AG04449 (cell line): Measurements from ENCODE around the gene NTPCR.

Experiments
- CTCF ChIA-PET: fragments of 350-600 bp; formaldehyde crosslinking; extraction: SDS; loops from one replicate; lab custom pipeline; 2021; ENCODE audit warnings: antibody characterized with exemption; lab: Yijun Ruan, JAX
- POLR2A ChIA-PET: fragments of 400-600, 350-600 bp; formaldehyde crosslinking; extraction: SDS; loops from one replicate; lab custom pipeline; 2020; ENCODE audit warnings: antibody characterized with exemption, inconsistent platforms; lab: Yijun Ruan, JAX
- DNase-seq: peaks from one replicate; pipeline ENCODE4 v3.0.0-alpha.2; 2010; ENCODE audit warnings: low read depth, low spot score
- H3K4me3 ChIP-seq: 2 replicates; pipeline ENCODE4 v1.5.1; 2011; ENCODE audit warnings: low read depth, mild to moderate bottlenecking, control low read depth, low read length
- CTCF ChIP-seq: IDR thresholded peaks from one replicate; pipeline ENCODE4 v1.5.1; 2011; ENCODE audit warnings: mild to moderate bottlenecking, moderate library complexity, low read length, control low read depth, inconsistent platforms; ENCODE audit not compliant: insufficient read depth; ENCODE audit errors: missing control alignments

NTPCR gene

GRCh38 chr1:233019083-233019482 lies 68.7 kb downstream of the NTPCR start:
- no peak for TF ChIP-seq CTCF
- no peak overlapping the region for H3K4me3 ChIP-seq
- no peak for DNase-seq
- CTCF ChIA-PET = no interaction called here
- POLR2A ChIA-PET = no interaction called here

- DNase-seq = no peak
- TF ChIP-seq CTCF = no peak
- ChIA-PET POLR2A (no interaction called here), CTCF (no interaction called here)
- H3K4me3 ChIP-seq = no peak overlapping the region
These were observed 69.4 kb downstream of the NTPCR start for GRCh38 chr1:233019778-233020325.

GRCh38 chr1:233020426-233020825 lies 70.0 kb downstream of the NTPCR start:
- ChIA-PET POLR2A (no interaction called here), CTCF (no interaction called here)
- TF ChIP-seq CTCF = no peak
- DNase-seq = no peak
- H3K4me3 ChIP-seq = no peak overlapping the region

- ChIA-PET CTCF (no interaction called here), POLR2A (no interaction called here)
- H3K4me3 ChIP-seq = no peak overlapping the region
- DNase-seq = no peak
- TF ChIP-seq CTCF = no peak
These were observed 71.8 kb downstream of the NTPCR start for GRCh38 chr1:233022246-233022645.

- ChIA-PET CTCF (interaction anchor here (0.7 to 1.6 kb wide), 5 partner anchors 11 to 389 kb away, joined by 3 to 6 read pairs (median 5); no protein-coding TSS in a partner anchor), POLR2A (no interaction called here)
- no peak for DNase-seq
- H3K4me3 ChIP-seq = no peak overlapping the region
- TF ChIP-seq CTCF = no peak
These were observed 73.8 kb downstream of the NTPCR start for GRCh38 chr1:233024199-233024598.

- DNase-seq = no peak
- H3K4me3 ChIP-seq = no peak overlapping the region
- peak; percentile 71 for TF ChIP-seq CTCF
- POLR2A ChIA-PET = no interaction called here
- CTCF ChIA-PET = interaction anchor here (1.1 to 1.6 kb wide), 5 partner anchors 10 to 390 kb away, joined by 3 to 6 read pairs (median 6); no protein-coding TSS in a partner anchor
These were observed 74.7 kb downstream of the NTPCR start for GRCh38 chr1:233025157-233025556.
